IPS DF 4.7 (cell line): ENCODE results near the gene ACSF3.
"Not testable (repeated sequence)": the region's sequence is repeated elsewhere in the genome, so short reads cannot be mapped to it uniquely, and the experiment has no call there.

Experiments used
- DNase-seq: peaks from one replicate; pipeline ENCODE4 v3.0.0-alpha.2; 2013; ENCODE audit warnings: low spot score; ENCODE audit errors: extremely low read depth

The ACSF3 gene

GRCh38 chr16:89173174-89173921, 79.7 kb downstream of the ACSF3 start:
- DNase-seq, result no peak

GRCh38 chr16:89174055-89174827, 80.6 kb downstream of the ACSF3 start:
- DNase-seq, result no peak

- DNase-seq, result no peak
Observed at GRCh38 chr16:89174877-89175276, 81.2 kb downstream of the ACSF3 start.

- DNase-seq, result no peak
Observed at GRCh38 chr16:89175280-89176146, 81.9 kb downstream of the ACSF3 start.

GRCh38 chr16:89176147-89176690, 82.6 kb downstream of the ACSF3 start:
- no peak for DNase-seq

GRCh38 chr16:89176717-89177116, 83.1 kb downstream of the ACSF3 start:
- no peak for DNase-seq

GRCh38 chr16:89177501-89177900, 83.8 kb downstream of the ACSF3 start:
- DNase-seq, result no peak

- DNase-seq, result no peak
Observed at GRCh38 chr16:89178453-89179147, 84.9 kb downstream of the ACSF3 start.

GRCh38 chr16:89179148-89179484, 85.5 kb downstream of the ACSF3 start:
- no peak for DNase-seq

GRCh38 chr16:89179656-89180315, 86.1 kb downstream of the ACSF3 start:
- DNase-seq, result no peak

GRCh38 chr16:89183463-89183862, 89.8 kb downstream of the ACSF3 start:
- DNase-seq, result no peak

GRCh38 chr16:89183975-89184676, 90.5 kb downstream of the ACSF3 start:
- no peak for DNase-seq

- DNase-seq, result no peak
Observed at GRCh38 chr16:89184677-89184932, 91.0 kb downstream of the ACSF3 start.

- no peak for DNase-seq
Observed at GRCh38 chr16:89184933-89185794, 91.5 kb downstream of the ACSF3 start.

GRCh38 chr16:89185887-89186592, 92.4 kb downstream of the ACSF3 start:
- not testable (repeated sequence) for DNase-seq

- DNase-seq, result not testable (repeated sequence)
Observed at GRCh38 chr16:89186593-89187031, 93.0 kb downstream of the ACSF3 start.

GRCh38 chr16:89187032-89187769, 93.5 kb downstream of the ACSF3 start:
- DNase-seq, result no peak
